Upper lobe of right lung (tissue), 1 donor: Measurements from ENCODE around the gene PLEKHA6. TPM values are rescaled to one million over a fixed set of nuclear protein-coding genes. Genes with fewer than 3 reads are reported as not detected.

Source experiments
- ATAC-seq: fragments of 200-7000 bp; cut with Tn5 transposase; one replicate; pipeline ENCODE4 v1.9.1; 2020; ENCODE audit warnings: mild to moderate bottlenecking, moderate library complexity
- DNase-seq: peaks from one replicate; pipeline ENCODE4 v3.0.0-alpha.2; 2020
- H3K27ac ChIP-seq: fragments of 200-600 bp; one replicate; pipeline ENCODE4 v1.8.0; 2022
- H3K27me3 ChIP-seq: fragments of 200-600 bp; one replicate; pipeline ENCODE4 v1.8.0; 2022; ENCODE audit warnings: mild to moderate bottlenecking
- H3K36me3 ChIP-seq: fragments of 200-600 bp; one replicate; pipeline ENCODE4 v1.8.0; 2022
- H3K4me1 ChIP-seq: fragments of 200-600 bp; one replicate; pipeline ENCODE4 v1.8.0; 2022
- H3K4me3 ChIP-seq: fragments of 200-600 bp; one replicate; pipeline ENCODE4 v1.8.0; 2022; ENCODE audit warnings: mild to moderate bottlenecking
- H3K9me3 ChIP-seq: fragments of 200-600 bp; one replicate; pipeline ENCODE4 v1.8.0; 2022
- intact Hi-C: fragments of 100-400 bp; cut with DNase I; formaldehyde crosslinking; loops from one replicate; pipeline ENCODE4 v1.11.0; 2022
- total RNA-seq: library from RNA; stranded (reverse); fragmentation: NEBNext Ultra II Directional; extraction: Animal tissue kit (Norgen Biotek cat#: 25700); gene quantifications from one replicate; pipeline ENCODE4 v1.2.1, GENCODE V29; 2021
- TF ChIP-seq, protein P1 (sequence below): fragments of 200-600 bp; IDR thresholded peaks from one replicate; pipeline ENCODE4 v1.8.0; 2022; ENCODE audit warnings: antibody characterized with exemption
- donor health status: DM: no; HTN: yes; CAD: no; lungs with severe emphysema.

PLEKHA6 gene
- total RNA-seq, 1 donor from 2014 or later: 7.1 TPM

- intact Hi-C loops: no loop called here
- Histone ChIP-seq H3K9me3 (no peaks in the 10 kb centered on the region), H3K4me3 (no peak overlapping the region), H3K27ac (no peak overlapping the region), H3K36me3 (no peaks in the 10 kb centered on the region), H3K27me3 (no peaks in the 10 kb centered on the region), H3K4me1 (peaks cover 9% of the 10 kb centered on the region)
- TF ChIP-seq, protein P1, sequence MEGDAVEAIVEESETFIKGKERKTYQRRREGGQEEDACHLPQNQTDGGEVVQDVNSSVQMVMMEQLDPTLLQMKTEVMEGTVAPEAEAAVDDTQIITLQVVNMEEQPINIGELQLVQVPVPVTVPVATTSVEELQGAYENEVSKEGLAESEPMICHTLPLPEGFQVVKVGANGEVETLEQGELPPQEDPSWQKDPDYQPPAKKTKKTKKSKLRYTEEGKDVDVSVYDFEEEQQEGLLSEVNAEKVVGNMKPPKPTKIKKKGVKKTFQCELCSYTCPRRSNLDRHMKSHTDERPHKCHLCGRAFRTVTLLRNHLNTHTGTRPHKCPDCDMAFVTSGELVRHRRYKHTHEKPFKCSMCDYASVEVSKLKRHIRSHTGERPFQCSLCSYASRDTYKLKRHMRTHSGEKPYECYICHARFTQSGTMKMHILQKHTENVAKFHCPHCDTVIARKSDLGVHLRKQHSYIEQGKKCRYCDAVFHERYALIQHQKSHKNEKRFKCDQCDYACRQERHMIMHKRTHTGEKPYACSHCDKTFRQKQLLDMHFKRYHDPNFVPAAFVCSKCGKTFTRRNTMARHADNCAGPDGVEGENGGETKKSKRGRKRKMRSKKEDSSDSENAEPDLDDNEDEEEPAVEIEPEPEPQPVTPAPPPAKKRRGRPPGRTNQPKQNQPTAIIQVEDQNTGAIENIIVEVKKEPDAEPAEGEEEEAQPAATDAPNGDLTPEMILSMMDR: no peak
- ATAC-seq: no peak
- no peak for DNase-seq
Measured at GRCh38 chr1:204280099-204280961, 79.4 kb downstream of the PLEKHA6 start.

DNA sequence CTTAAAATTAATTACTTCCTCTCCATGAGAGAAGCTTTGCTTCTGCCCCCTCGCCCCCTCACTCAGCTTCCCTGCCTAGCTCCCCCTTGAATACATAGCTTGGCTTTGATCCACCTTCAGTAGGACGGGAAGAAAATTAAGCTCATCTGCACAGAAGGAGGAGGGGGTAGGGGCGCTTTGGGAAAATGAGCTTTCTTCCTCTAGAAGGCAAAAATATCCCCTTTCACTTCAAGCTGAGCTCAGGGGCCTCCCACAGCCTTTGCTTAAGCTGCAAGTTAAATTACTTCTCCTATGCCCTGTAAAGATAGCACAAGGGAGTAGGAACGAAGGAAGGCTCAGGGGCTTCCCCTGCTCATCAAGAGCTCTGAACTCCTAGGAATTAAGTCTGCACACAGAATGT, 80.8 kb downstream of the PLEKHA6 start:
- TF ChIP-seq, protein P1: no peak
- H3K9me3 ChIP-seq: no peaks in the 10 kb centered on the region
- no peaks in the 10 kb centered on the region for H3K27me3 ChIP-seq
- H3K27ac ChIP-seq: no peak overlapping the region
- no peak overlapping the region for H3K4me3 ChIP-seq
- H3K4me1 ChIP-seq: peaks cover 9% of the 10 kb centered on the region
- intact Hi-C loops: no loop called here
- ATAC-seq (no peak), DNase-seq (no peak)
- H3K36me3 ChIP-seq: no peaks in the 10 kb centered on the region

DNA sequence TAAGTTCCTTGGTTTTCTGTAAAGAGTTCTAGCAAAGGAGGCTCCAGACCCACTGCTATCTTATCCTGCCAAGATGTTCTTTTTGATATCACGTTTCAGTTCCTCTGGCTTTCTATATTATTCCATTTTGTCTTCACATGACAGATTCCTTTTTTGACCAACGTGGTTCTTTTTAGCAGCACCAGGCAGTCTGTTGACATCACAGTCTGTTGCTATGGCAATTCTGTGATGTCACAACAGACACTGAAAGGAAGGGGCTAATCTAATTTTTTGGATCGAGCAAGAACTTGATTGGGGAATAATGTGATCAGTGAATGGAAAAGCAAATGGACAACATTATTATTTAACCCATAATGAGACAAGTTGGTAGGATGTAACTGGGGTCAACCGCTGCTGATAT, 81.5 kb downstream of the PLEKHA6 start:
- ATAC-seq (no peak), DNase-seq (no peak)
- peaks cover 9% of the 10 kb centered on the region for H3K4me1 ChIP-seq
- intact Hi-C loops: no loop called here
- no peaks in the 10 kb centered on the region for H3K9me3 ChIP-seq
- TF ChIP-seq, protein P1: no peak
- no peak overlapping the region for H3K4me3 ChIP-seq
- no peaks in the 10 kb centered on the region for H3K36me3 ChIP-seq
- H3K27me3 ChIP-seq: no peaks in the 10 kb centered on the region
- no peak overlapping the region for H3K27ac ChIP-seq

GRCh38 chr1:204277563-204278219, 82.0 kb downstream of the PLEKHA6 start:
- intact Hi-C loops: no loop called here
- Histone ChIP-seq H3K36me3 (no peaks in the 10 kb centered on the region), H3K27ac (no peak overlapping the region), H3K9me3 (no peaks in the 10 kb centered on the region), H3K4me3 (no peak overlapping the region), H3K4me1 (peaks cover 9% of the 10 kb centered on the region), H3K27me3 (no peaks in the 10 kb centered on the region)
- no peak for ATAC-seq
- TF ChIP-seq, protein P1: no peak
- no peak for DNase-seq

DNA sequence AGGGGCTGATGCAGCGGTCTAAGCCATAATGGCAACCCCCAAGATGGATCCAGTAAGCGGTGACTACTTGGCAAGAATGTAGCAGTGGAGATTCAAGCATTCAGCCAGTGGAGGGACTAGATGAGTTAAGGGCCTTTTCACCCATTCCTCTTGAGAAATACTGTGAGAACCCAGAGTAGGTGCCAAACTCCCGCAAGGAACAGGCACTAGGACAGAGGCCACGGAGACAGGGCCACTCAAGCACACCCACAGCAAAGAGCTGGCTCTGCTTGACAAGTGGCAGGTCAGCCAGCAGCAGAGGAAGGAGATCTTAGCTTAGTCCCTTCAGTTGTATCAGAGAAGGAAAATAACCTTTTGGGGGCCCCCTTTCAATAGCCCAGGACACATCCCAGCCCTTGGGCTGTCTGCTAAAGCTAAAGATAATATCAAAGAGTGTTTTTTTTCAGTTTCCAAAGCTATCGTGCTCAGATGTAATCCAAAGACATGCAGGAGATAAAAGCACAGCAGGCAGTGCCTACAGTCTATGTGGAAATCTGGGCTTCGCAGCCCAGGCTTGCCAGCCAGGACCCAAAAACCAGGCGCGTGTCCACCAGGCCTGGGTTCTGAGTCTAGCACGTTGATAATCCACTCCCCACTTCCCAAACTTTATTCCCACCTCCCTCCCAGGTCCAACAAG, 83.9 kb downstream of the PLEKHA6 start:
- DNase-seq (no peak), ATAC-seq (peak; percentile 71)
- Histone ChIP-seq H3K4me3 (no peak overlapping the region), H3K27ac (no peak overlapping the region), H3K4me1 (peaks cover 9% of the 10 kb centered on the region), H3K36me3 (no peaks in the 10 kb centered on the region), H3K27me3 (no peaks in the 10 kb centered on the region), H3K9me3 (no peaks in the 10 kb centered on the region)
- intact Hi-C loops: no loop called here
- TF ChIP-seq, protein P1: no peak
